Urinary bladder (tissue), 4 donors: Measurements from ENCODE around the gene PITPNC1. TPM values are rescaled to one million over a fixed set of nuclear protein-coding genes. Genes with fewer than 3 reads are reported as not detected.

ENCODE experiments used
- DNase-seq: peaks from one replicate; pipeline ENCODE4 v3.0.0-alpha.2; 2015; ENCODE audit errors: extremely low spot score
- H3K27ac ChIP-seq: one replicate; pipeline ENCODE4 v1.5.1; 2013; ENCODE audit warnings: low read depth, mild to moderate bottlenecking, moderate library complexity
- H3K36me3 ChIP-seq: one replicate; pipeline ENCODE4 v1.6.1; 2013; ENCODE audit warnings: mild to moderate bottlenecking, moderate library complexity; ENCODE audit not compliant: insufficient read depth
- H3K4me1 ChIP-seq: one replicate; pipeline ENCODE4 v1.6.1; 2013; ENCODE audit warnings: mild to moderate bottlenecking, moderate library complexity; ENCODE audit not compliant: insufficient read depth
- H3K4me3 ChIP-seq: one replicate; pipeline ENCODE4 v1.5.1; 2013; ENCODE audit warnings: low read depth, low read length
- WGBS: extraction: QIAGEN DNeasy Blood & Tissue Kit; methylation state at CpG from one replicate; pipeline ENCODE4 v1.1.7; 2013; 5-methylcytosine and 5-hydroxymethylcytosine counted together
- polyA plus RNA-seq: library from polyadenylated mRNA; stranded (reverse); fragments of 200-250 nt; gene quantifications from one replicate; pipeline ENCODE4 v1.2.3, GENCODE V29; 2013
- total RNA-seq: library from RNA; depleted of rRNA; stranded (reverse); fragments of >200 nt; gene quantifications from one replicate; pipeline ENCODE4 v1.2.3, GENCODE V29; 2014
- donor health status: healthy with polysubstance abuse.
- donor health status: healthy.

The PITPNC1 gene
- total and polyA plus RNA-seq, 2 donors = 9.3 to 13.4 TPM

DNA sequence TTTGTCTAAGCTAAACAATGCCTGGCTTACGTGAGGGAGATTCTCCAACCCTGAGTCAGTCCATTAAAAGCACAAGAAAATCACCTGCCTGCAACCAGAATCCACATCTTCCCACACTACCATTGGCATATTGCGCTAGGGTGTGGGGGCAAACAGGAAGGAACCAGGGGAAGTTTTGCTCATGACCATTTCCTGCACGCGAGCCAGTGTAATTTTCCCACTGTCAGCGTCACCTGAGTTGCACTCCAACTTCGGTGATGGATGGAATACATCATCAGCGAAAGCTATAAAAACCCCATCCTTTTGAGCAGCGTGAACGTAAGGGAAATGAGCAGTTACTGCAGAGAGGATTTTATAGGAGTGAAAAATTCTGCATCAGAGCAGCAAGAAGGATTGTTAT, 172.7 kb downstream of the PITPNC1 start:
- Histone ChIP-seq H3K27ac (no peak overlapping the region), H3K4me1 (no peaks in the 10 kb centered on the region), H3K36me3 (no peaks in the 10 kb centered on the region), H3K4me3 (no peak overlapping the region)
- no peak for DNase-seq
- WGBS = 82% methylated on average over 9 of the region's 9 CpGs

GRCh38 chr17:67554634-67555033, 177.6 kb downstream of the PITPNC1 start:
- H3K4me3 ChIP-seq = no peak overlapping the region
- 97% methylated on average over 6 of the region's 6 CpGs for WGBS
- H3K4me1 ChIP-seq = no peaks in the 10 kb centered on the region
- H3K27ac ChIP-seq = no peak overlapping the region
- no peaks in the 10 kb centered on the region for H3K36me3 ChIP-seq
- DNase-seq = no peak

GRCh38 chr17:67555855-67556254, 178.8 kb downstream of the PITPNC1 start:
- Histone ChIP-seq H3K36me3 (no peaks in the 10 kb centered on the region), H3K4me1 (no peaks in the 10 kb centered on the region), H3K27ac (no peak overlapping the region), H3K4me3 (no peak overlapping the region)
- WGBS = 93% methylated on average over 1 of the region's 1 CpG
- no peak for DNase-seq

DNA sequence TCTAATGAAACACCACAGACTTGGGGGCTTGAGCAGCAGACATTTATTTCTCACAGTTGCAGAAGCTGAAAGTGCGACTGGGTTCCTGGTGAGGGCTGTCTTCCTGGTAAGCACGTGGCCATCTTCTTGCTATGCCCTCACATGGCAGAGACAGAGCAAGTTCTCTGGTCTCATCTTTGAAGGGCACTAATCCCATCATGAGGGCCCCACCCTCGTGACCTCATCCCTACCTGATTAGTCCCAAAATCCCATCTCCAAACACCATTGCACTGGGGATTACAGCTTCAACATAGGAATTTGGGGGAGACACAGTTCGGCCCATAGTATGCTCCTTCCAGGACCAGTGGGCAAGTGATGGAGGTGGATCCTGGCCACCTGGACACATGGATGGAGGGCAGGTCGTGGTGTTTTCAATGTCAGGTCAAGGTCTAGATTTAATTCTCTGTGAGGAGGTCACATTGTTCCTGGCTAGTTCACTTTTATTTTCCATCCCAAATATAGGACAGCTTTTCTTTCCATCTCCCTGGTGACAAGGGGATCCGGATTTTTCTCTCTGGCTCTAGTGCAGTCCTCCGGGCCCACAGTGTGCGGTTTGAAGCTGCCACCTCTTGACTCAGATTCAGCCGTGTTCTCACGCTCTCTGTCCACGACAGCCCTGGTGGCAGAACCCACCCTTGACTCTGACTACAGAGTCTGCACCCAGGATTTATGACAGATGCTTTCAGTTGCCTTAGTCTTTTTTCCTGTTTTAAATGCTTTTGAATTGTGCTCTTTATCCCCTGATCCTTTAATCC, 180.2 kb downstream of the PITPNC1 start:
- no peak for DNase-seq
- WGBS = 87% methylated on average over 11 of the region's 11 CpGs
- H3K27ac ChIP-seq = no peak overlapping the region
- H3K4me3 ChIP-seq = no peak overlapping the region
- no peaks in the 10 kb centered on the region for H3K36me3 ChIP-seq
- no peaks in the 10 kb centered on the region for H3K4me1 ChIP-seq

- no peaks in the 10 kb centered on the region for H3K36me3 ChIP-seq
- H3K4me1 ChIP-seq = no peaks in the 10 kb centered on the region
- H3K27ac ChIP-seq = no peak overlapping the region
- no peak overlapping the region for H3K4me3 ChIP-seq
- no peak for DNase-seq
- 80% methylated on average over 5 of the region's 5 CpGs for WGBS
Measured at GRCh38 chr17:67557921-67558320, 180.8 kb downstream of the PITPNC1 start.

GRCh38 chr17:67558740-67559380, 181.8 kb downstream of the PITPNC1 start:
- Histone ChIP-seq H3K4me3 (no peak overlapping the region), H3K27ac (no peak overlapping the region), H3K4me1 (no peaks in the 10 kb centered on the region), H3K36me3 (no peaks in the 10 kb centered on the region)
- no peak for DNase-seq
- WGBS = 65% methylated on average over 5 of the region's 5 CpGs

DNA sequence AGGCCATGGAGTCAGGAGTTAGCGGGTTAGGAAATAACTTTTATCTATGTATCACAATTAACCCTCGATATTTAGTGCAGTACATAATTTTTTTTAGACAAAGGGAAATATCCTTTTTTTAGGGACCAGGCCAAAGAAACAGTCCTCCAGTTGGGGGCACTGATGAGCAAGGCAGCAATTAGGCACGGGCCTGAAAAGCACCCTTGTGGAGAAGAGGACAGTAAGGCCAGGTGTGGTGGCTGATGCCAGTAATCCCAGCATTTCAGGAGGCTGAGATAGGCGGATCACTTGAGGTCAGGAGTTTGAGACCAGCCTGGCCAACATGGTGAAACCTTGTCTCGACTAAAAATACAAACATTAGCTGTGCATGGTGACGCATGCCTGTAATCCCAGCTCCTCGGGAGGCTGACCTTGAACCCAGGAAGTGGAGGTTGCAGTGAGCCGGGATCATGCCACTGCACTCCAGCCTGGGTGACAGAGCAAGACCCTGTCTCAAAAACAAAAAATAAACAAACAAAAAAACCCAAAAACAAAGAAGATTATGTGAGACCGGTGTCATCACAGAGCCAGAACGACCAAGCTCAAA, 182.4 kb downstream of the PITPNC1 start:
- Histone ChIP-seq H3K27ac (no peak overlapping the region), H3K4me3 (no peak overlapping the region), H3K36me3 (no peaks in the 10 kb centered on the region), H3K4me1 (no peaks in the 10 kb centered on the region)
- 86% methylated on average over 10 of the region's 10 CpGs for WGBS
- DNase-seq = no peak

GRCh38 chr17:67562005-67562404, 184.9 kb downstream of the PITPNC1 start:
- H3K4me3 ChIP-seq = no peak overlapping the region
- no peak overlapping the region for H3K27ac ChIP-seq
- 81% methylated on average over 10 of the region's 10 CpGs for WGBS
- DNase-seq = no peak
- no peaks in the 10 kb centered on the region for H3K4me1 ChIP-seq
- no peaks in the 10 kb centered on the region for H3K36me3 ChIP-seq

DNA sequence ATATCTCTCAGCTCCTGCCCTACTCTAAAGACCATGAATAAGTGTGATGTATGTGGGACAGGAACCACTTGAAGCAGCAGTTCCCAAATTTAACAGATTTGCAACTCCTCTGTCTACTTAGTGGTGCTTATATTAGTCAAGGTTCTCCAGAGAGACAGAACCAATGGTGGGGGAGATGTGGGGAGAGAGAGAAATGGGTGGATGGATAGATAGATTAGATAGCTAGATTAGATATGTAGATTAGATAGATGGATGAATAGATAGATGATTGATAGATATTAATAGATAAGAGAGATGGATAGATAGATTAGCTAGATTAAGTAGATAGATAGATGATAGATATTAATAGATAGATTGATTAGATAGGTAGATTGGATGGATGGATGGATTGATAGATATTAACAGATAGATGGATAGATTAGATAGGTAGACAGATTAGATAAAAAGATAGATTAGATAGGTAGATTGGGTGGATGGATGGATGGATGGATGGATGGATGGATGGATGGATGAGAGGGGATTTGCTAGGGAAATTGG, 186.7 kb downstream of the PITPNC1 start:
- H3K4me1 ChIP-seq = no peaks in the 10 kb centered on the region
- H3K4me3 ChIP-seq = no peak overlapping the region
- no peak for DNase-seq
- H3K27ac ChIP-seq = no peak overlapping the region
- no peaks in the 10 kb centered on the region for H3K36me3 ChIP-seq

GRCh38 chr17:67565068-67565467, 188.0 kb downstream of the PITPNC1 start:
- no peak overlapping the region for H3K4me3 ChIP-seq
- no peak overlapping the region for H3K27ac ChIP-seq
- no peaks in the 10 kb centered on the region for H3K36me3 ChIP-seq
- H3K4me1 ChIP-seq = no peaks in the 10 kb centered on the region
- no peak for DNase-seq
- WGBS = 98% methylated on average over 2 of the region's 2 CpGs

DNA sequence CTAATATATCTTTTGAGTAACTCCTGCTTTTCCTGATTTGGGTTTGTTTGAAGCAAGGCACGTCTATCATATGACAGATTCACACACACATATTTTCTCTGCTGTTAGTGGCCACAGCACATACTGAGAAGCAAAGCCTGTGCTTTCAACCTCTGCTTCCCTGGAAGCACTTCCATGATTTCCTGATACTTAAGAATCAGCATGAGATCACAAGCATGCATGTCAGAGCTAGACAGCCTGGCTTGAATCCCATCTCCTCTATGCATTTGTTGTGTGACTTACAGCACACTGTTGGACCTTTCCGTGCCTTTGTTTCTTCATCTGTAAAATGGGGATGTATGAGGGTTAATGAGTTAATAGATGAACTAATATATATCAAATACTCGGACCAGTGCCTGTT, 189.6 kb downstream of the PITPNC1 start:
- Histone ChIP-seq H3K4me1 (no peaks in the 10 kb centered on the region), H3K36me3 (no peaks in the 10 kb centered on the region), H3K4me3 (no peak overlapping the region), H3K27ac (no peak overlapping the region)
- 91% methylated on average over 3 of the region's 3 CpGs for WGBS
- no peak for DNase-seq

GRCh38 chr17:67569015-67569451, 192.0 kb downstream of the PITPNC1 start:
- H3K4me1 ChIP-seq = no peaks in the 10 kb centered on the region
- H3K4me3 ChIP-seq = no peak overlapping the region
- DNase-seq = no peak
- H3K27ac ChIP-seq = no peak overlapping the region
- no peaks in the 10 kb centered on the region for H3K36me3 ChIP-seq
- WGBS = 64% methylated on average over 5 of the region's 5 CpGs

DNA sequence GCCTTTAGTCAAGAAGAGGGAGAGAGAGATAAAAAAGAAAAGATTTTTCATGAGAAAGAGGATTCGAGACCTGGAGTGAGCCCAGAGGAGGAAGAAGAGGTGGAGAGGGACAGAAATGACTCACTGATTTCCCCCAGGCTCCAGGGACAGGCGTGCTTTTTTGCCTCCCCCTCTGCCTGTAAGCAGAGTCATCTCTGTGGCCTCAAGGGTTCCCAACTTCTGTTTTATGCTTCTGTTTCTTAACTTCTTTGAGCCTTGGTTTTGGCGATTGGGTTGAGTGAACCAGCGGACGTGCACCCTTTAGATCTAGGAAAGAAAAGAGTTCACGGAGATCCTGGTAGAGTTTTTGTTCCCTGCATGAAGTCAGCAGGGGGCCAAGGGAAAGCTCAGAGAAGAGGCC, 192.8 kb downstream of the PITPNC1 start:
- Histone ChIP-seq H3K4me3 (no peak overlapping the region), H3K27ac (no peak overlapping the region), H3K4me1 (no peaks in the 10 kb centered on the region), H3K36me3 (no peaks in the 10 kb centered on the region)
- WGBS = 83% methylated on average over 6 of the region's 6 CpGs
- DNase-seq = no peak

DNA sequence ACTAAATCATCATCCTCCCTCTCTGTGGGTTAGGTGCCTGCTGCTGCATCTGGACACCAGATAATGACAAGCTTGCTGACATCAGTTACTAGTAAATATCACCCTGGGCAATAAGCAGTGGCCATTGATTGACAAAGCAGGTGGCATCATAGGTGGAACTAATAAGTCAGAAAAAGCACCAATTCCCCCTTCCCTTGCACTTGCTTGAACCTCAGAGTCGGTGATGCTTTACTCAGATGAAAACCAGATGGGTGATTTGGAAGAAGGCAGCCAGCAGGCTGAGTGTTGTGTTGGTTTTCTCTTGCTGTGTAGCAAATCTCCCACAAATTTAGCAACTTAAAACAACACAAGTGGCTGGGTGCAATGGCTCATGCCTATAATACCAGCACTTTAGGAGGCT, 193.7 kb downstream of the PITPNC1 start:
- Histone ChIP-seq H3K4me1 (no peaks in the 10 kb centered on the region), H3K27ac (no peak overlapping the region), H3K4me3 (no peak overlapping the region), H3K36me3 (no peaks in the 10 kb centered on the region)
- no peak for DNase-seq
- WGBS = 64% methylated on average over 1 of the region's 1 CpG
